HepG2 (cell line): ENCODE data around the gene FSCN2. TPM values are rescaled to one million over a fixed set of nuclear protein-coding genes. Genes with fewer than 3 reads are reported as not detected.

ENCODE experiments used
- CTCF ChIP-seq: sonication (generic); formaldehyde crosslinking; IDR thresholded peaks from 2 replicates; pipeline ENCODE4 v1.5.0; 2020; ENCODE audit warnings: mild to moderate bottlenecking, missing genetic modification reagents, moderate library complexity
- GMEB1 ChIP-seq: sonication (generic); formaldehyde crosslinking; IDR thresholded peaks from 2 replicates; pipeline ENCODE4 v1.5.1; 2020; ENCODE audit warnings: missing genetic modification reagents, mild to moderate bottlenecking, borderline replicate concordance
- GPBP1L1 ChIP-seq: sonication (generic); formaldehyde crosslinking; IDR thresholded peaks from 2 replicates; pipeline ENCODE4 v1.5.0; 2020; ENCODE audit warnings: mild to moderate bottlenecking, missing genetic modification reagents
- HNF1B ChIP-seq: sonication (generic); formaldehyde crosslinking; IDR thresholded peaks from 2 replicates; pipeline ENCODE4 v1.5.1; 2020; ENCODE audit warnings: mild to moderate bottlenecking, moderate library complexity, missing genetic modification reagents
- KAT2B ChIP-seq: fragments of 150-350 bp; IDR thresholded peaks from 2 replicates; pipeline ENCODE4 v1.6.1; 2014; ENCODE audit warnings: low read depth, low read length, borderline replicate concordance
- KDM5B ChIP-seq: sonication (generic); formaldehyde crosslinking; IDR thresholded peaks from 2 replicates; pipeline ENCODE4 v1.4.0; 2020; ENCODE audit warnings: missing genetic modification reagents, mild to moderate bottlenecking, borderline replicate concordance
- NFYB ChIP-seq: sonication (generic); formaldehyde crosslinking; IDR thresholded peaks from 2 replicates; pipeline ENCODE4 v1.4.0; 2020; ENCODE audit warnings: missing genetic modification reagents
- PHF20 ChIP-seq: sonication (generic); formaldehyde crosslinking; IDR thresholded peaks from 2 replicates; pipeline ENCODE4 v1.5.0; 2020; ENCODE audit warnings: mild to moderate bottlenecking, missing genetic modification reagents
- TRIM24 ChIP-seq: sonication (generic); formaldehyde crosslinking; IDR thresholded peaks from 2 replicates; pipeline ENCODE4 v1.8.0; 2022; ENCODE audit warnings: mild to moderate bottlenecking, missing genetic modification reagents
- ZBTB21 ChIP-seq: sonication (generic); formaldehyde crosslinking; IDR thresholded peaks from 2 replicates; pipeline ENCODE4 v1.4.0; 2020; ENCODE audit warnings: missing genetic modification reagents
- ZNF274 ChIP-seq: sonication (generic); formaldehyde crosslinking; IDR thresholded peaks from 2 replicates; pipeline ENCODE4 v1.5.1; 2020; ENCODE audit warnings: mild to moderate bottlenecking, missing genetic modification reagents
- ZNF318 ChIP-seq: sonication (generic); formaldehyde crosslinking; IDR thresholded peaks from 2 replicates; pipeline ENCODE4 v1.4.0; 2020; ENCODE audit warnings: mild to moderate bottlenecking, missing genetic modification reagents
- ZNF777 ChIP-seq: sonication (generic); formaldehyde crosslinking; IDR thresholded peaks from 2 replicates; pipeline ENCODE4 v1.4.0; 2020; ENCODE audit warnings: missing genetic modification reagents
- polyA plus RNA-seq, 8 experiments: library from polyadenylated mRNA; depleted of rRNA in 3 of 8; stranded (reverse) in 7 of 8; unstranded in 1 of 8; fragments of >200 nt; fragmentation: Illumina TruSeq in 4 of 8; extraction: Trizol in 4 of 8; gene quantifications; 2 replicates each; pipeline versions ENCODE4 v1.2.1 to v1.2.3, GENCODE V29; 2011 to 2016; ENCODE audit warnings: low read depth in 4 of 8, missing spikeins in 1 of 8, mixed read lengths in 1 of 8; ENCODE audit not compliant: insufficient read depth in 1 of 8
- total RNA-seq, 5 experiments: library from RNA; depleted of rRNA; stranded (reverse); fragments of >200 nt; fragmentation: Illumina TruSeq; extraction: Trizol; gene quantifications; 2 replicates each; pipeline ENCODE4 v1.2.3, GENCODE V29; 2016; ENCODE audit warnings: low read depth in 1 of 5

The FSCN2 gene
- total and polyA plus RNA-seq, 2 of the 13 experiments (the other 11 are each of a cell fraction or from before 2014, with no cell fraction given): 0.09 TPM; not detected in 1

- no peak for TF ChIP-seq ZNF274 (CRISPR knock-in tag)
- TF ChIP-seq ZNF318 (CRISPR knock-in tag): no peak
- TF ChIP-seq GMEB1 (CRISPR knock-in tag): no peak
- TF ChIP-seq KAT2B: no peak
- peak; percentile 43 for TF ChIP-seq CTCF (CRISPR knock-in tag)
- TF ChIP-seq HNF1B (CRISPR knock-in tag): no peak
- TF ChIP-seq ZNF777 (CRISPR knock-in tag): no peak
- TF ChIP-seq KDM5B (CRISPR knock-in tag): no peak
- no peak for TF ChIP-seq NFYB (CRISPR knock-in tag)
- TF ChIP-seq TRIM24 (CRISPR knock-in tag): no peak
- no peak for TF ChIP-seq PHF20 (CRISPR knock-in tag)
- no peak for TF ChIP-seq GPBP1L1 (CRISPR knock-in tag)
- no peak for TF ChIP-seq ZBTB21
These were observed 31.0 kb downstream of the FSCN2 start (continued) for GRCh38 chr17:81558941-81559806.
